ENCODE results near the gene NPL.

GRCh38 chr1:182842265-182842664 lies 52.7 kb downstream of the NPL start:
- TF ChIP-seq CTCF (IDR thresholded peaks at IDR 0.05) (no peak), POLR2A (IDR thresholded peaks at IDR 0.05) (no peak), EP300 (IDR thresholded peaks at IDR 0.05; ENCODE audit: low read depth) (no peak)
